ENCODE data around the gene SIL1. TPM values are rescaled to one million over a fixed set of nuclear protein-coding genes. Genes with fewer than 3 reads are reported as not detected.

SIL1 gene
- total RNA-seq, 1 experiment from 2014 or later, result 46.5 TPM

GRCh38 chr5:138972836-138973235 is 225.3 kb downstream of the SIL1 start:
- no peaks in the 10 kb centered on the region for H3K9me3 ChIP-seq (ENCODE audit: insufficient read depth, low read depth)
- no peaks in the 10 kb centered on the region for H3K4me1 ChIP-seq (replicated peaks; ENCODE audit: insufficient read depth)
- intact Hi-C loops (cut with micrococcal nuclease; ENCODE audit: unreplicated experiment), result no loop called here
- ChIA-PET POLR2A (ENCODE audit: unreplicated experiment) (no interaction called here), CTCF (no interaction called here)
- H3K4me2 ChIP-seq, result no peak overlapping the region
- no peak overlapping the region for H2AFZ ChIP-seq
- H3K4me3 ChIP-seq, result no peak overlapping the region
- no peaks in the 10 kb centered on the region for H4K20me1 ChIP-seq (ENCODE audit: insufficient read depth)
- no peak overlapping the region for H3K27ac ChIP-seq
- H3K36me3 ChIP-seq (ENCODE audit: low read depth), result no peaks in the 10 kb centered on the region
- TF ChIP-seq EZH2 (IDR thresholded peaks at IDR 0.05; ENCODE audit: low read depth), result no peak
- no peak for TF ChIP-seq CTCF (conservative IDR thresholded peaks at IDR 0.05)
- H3K79me2 ChIP-seq (ENCODE audit: low read depth), result no peaks in the 10 kb centered on the region
- no TSS peak for BruUV-seq (replicated peaks)
- no peaks in the 10 kb centered on the region for H3K27me3 ChIP-seq (ENCODE audit: insufficient read depth, low read depth)
- no peak for DNase-seq
- no peaks in the 10 kb centered on the region for H3F3A ChIP-seq (ENCODE audit: insufficient read depth, low read depth)
- no peaks in the 10 kb centered on the region for H3K9me2 ChIP-seq (ENCODE audit: insufficient read depth)

DNA sequence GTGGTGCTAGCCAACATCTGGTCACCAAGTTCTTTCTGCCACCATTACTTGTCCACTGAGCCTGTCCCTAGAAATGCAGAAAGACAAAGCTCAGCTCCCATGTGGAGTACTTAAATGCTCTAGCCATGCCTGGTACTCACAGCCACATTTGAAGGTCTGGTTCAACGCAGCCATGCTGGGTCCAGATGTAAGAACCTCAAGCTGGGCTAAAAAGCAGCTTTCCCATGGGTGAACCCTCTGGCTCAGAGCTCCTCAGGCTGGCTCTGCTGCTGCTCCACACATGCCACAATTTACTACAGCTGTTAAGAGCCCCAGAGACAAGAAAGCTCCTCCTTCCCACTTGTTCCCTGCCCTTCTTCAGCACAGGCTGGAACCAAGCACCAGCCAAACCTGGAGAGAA is 225.9 kb downstream of the SIL1 start:
- ChIA-PET POLR2A (ENCODE audit: unreplicated experiment) (no interaction called here), CTCF (interaction anchor here (0.6 kb wide), 1 partner anchor 406 kb away, joined by 3 read pairs; no protein-coding TSS in a partner anchor)
- no peaks in the 10 kb centered on the region for H3K9me3 ChIP-seq (ENCODE audit: insufficient read depth, low read depth)
- no peaks in the 10 kb centered on the region for H3K27me3 ChIP-seq (ENCODE audit: insufficient read depth, low read depth)
- no peak overlapping the region for H3K4me3 ChIP-seq
- TF ChIP-seq EZH2 (IDR thresholded peaks at IDR 0.05; ENCODE audit: low read depth) (no peak), CTCF (conservative IDR thresholded peaks at IDR 0.05) (no peak)
- H3K4me1 ChIP-seq (replicated peaks; ENCODE audit: insufficient read depth), result no peaks in the 10 kb centered on the region
- H3K36me3 ChIP-seq (ENCODE audit: low read depth), result no peaks in the 10 kb centered on the region
- H3K79me2 ChIP-seq (ENCODE audit: low read depth), result no peaks in the 10 kb centered on the region
- no peaks in the 10 kb centered on the region for H4K20me1 ChIP-seq (ENCODE audit: insufficient read depth)
- no peaks in the 10 kb centered on the region for H3K9me2 ChIP-seq (ENCODE audit: insufficient read depth)
- no peak for DNase-seq
- no peaks in the 10 kb centered on the region for H3F3A ChIP-seq (ENCODE audit: insufficient read depth, low read depth)
- no peak overlapping the region for H3K27ac ChIP-seq
- H2AFZ ChIP-seq, result no peak overlapping the region
- intact Hi-C loops (cut with micrococcal nuclease; ENCODE audit: unreplicated experiment), result no loop called here
- H3K4me2 ChIP-seq, result no peak overlapping the region
- BruUV-seq (replicated peaks), result no TSS peak

- Histone ChIP-seq H3K79me2 (ENCODE audit: low read depth) (no peaks in the 10 kb centered on the region), H3K27me3 (ENCODE audit: insufficient read depth, low read depth) (no peaks in the 10 kb centered on the region), H3K4me2 (no peak overlapping the region), H3F3A (ENCODE audit: insufficient read depth, low read depth) (no peaks in the 10 kb centered on the region), H3K36me3 (ENCODE audit: low read depth) (no peaks in the 10 kb centered on the region), H3K27ac (no peak overlapping the region), H3K4me3 (no peak overlapping the region), H2AFZ (no peak overlapping the region), H3K9me2 (ENCODE audit: insufficient read depth) (no peaks in the 10 kb centered on the region), H3K9me3 (ENCODE audit: insufficient read depth, low read depth) (no peaks in the 10 kb centered on the region), H4K20me1 (ENCODE audit: insufficient read depth) (no peaks in the 10 kb centered on the region), H3K4me1 (replicated peaks; ENCODE audit: insufficient read depth) (no peaks in the 10 kb centered on the region)
- CTCF ChIA-PET, result no interaction called here
- TF ChIP-seq CTCF (conservative IDR thresholded peaks at IDR 0.05), result no peak
- TF ChIP-seq EZH2 (IDR thresholded peaks at IDR 0.05; ENCODE audit: low read depth), result no peak
- no TSS peak for BruUV-seq (replicated peaks)
- no peak for DNase-seq
- POLR2A ChIA-PET (ENCODE audit: unreplicated experiment), result no interaction called here
- intact Hi-C loops (cut with micrococcal nuclease; ENCODE audit: unreplicated experiment), result no loop called here
These were observed 228.7 kb downstream of the SIL1 start for GRCh38 chr5:138969323-138970002.
